ENCODE data around the gene NAV3.

DNA sequence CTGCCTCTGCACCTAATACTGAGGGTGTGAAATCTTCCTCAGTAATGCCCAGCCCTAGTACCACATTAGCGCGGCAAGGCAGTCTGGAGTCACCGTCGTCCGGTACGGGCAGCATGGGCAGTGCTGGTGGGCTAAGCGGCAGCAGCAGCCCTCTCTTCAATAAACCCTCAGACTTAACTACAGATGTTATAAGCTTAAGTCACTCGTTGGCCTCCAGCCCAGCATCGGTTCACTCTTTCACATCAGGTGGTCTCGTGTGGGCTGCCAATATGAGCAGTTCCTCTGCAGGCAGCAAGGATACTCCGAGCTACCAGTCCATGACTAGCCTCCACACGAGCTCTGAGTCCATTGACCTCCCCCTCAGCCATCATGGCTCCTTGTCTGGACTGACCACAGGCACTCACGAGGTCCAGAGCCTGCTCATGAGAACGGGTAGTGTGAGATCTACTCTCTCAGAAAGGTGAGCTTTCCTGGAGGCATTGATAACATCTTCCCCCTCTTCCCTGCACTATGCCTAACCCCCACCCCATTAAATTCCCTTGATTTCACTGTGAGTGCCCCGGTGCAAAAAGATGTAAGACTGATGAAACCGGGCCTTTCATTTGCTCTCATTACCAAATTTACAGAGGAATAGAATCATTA is 291.4 kb downstream of the NAV3 start:
- TF ChIP-seq POLR2A (IDR thresholded peaks at IDR 0.05): no peak
- TF ChIP-seq, protein P1, sequence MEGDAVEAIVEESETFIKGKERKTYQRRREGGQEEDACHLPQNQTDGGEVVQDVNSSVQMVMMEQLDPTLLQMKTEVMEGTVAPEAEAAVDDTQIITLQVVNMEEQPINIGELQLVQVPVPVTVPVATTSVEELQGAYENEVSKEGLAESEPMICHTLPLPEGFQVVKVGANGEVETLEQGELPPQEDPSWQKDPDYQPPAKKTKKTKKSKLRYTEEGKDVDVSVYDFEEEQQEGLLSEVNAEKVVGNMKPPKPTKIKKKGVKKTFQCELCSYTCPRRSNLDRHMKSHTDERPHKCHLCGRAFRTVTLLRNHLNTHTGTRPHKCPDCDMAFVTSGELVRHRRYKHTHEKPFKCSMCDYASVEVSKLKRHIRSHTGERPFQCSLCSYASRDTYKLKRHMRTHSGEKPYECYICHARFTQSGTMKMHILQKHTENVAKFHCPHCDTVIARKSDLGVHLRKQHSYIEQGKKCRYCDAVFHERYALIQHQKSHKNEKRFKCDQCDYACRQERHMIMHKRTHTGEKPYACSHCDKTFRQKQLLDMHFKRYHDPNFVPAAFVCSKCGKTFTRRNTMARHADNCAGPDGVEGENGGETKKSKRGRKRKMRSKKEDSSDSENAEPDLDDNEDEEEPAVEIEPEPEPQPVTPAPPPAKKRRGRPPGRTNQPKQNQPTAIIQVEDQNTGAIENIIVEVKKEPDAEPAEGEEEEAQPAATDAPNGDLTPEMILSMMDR (IDR thresholded peaks at IDR 0.05 in 8 of 11, conservative IDR thresholded peaks at IDR 0.05 in 3 of 11): no peak

All from spleen (tissue), 7 donors.